GM12874 (cell line): ENCODE data around the gene EBF4.

Experiments used
- TF ChIP-seq, protein P1 (sequence below): IDR thresholded peaks from 2 replicates; pipeline ENCODE4 v1.5.1; 2011; ENCODE audit warnings: low read depth, mild to moderate bottlenecking, control low read depth, low read length, moderate library complexity; ENCODE audit not compliant: insufficient read depth

Gene EBF4

DNA sequence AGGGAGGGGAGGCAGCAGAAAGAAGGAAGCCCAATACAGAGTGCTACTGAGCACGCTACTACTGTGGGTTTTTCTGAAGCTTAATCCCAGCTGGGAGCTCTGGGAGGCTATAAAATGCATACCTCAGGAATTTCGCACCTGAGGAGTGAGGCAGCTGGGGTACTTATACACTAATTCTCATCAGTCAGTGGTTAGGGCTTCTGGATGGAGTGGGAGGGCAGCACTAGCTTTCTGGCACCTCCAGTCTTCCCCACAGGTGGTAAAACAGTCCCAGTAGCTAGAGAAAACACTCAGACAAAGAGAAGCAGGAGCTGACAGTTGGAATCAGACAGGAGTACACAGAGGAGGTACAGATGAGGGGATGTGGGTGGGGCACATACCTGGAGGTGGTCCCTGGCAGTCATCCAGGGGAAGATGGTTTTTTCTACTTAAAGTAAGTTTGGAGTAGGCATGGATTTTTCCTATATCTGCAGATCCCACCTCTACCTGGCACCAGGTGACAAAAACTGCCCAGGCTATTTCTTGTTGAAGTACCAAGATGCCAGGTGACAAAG lies 70.1 kb downstream of the EBF4 start:
- TF ChIP-seq, protein P1, sequence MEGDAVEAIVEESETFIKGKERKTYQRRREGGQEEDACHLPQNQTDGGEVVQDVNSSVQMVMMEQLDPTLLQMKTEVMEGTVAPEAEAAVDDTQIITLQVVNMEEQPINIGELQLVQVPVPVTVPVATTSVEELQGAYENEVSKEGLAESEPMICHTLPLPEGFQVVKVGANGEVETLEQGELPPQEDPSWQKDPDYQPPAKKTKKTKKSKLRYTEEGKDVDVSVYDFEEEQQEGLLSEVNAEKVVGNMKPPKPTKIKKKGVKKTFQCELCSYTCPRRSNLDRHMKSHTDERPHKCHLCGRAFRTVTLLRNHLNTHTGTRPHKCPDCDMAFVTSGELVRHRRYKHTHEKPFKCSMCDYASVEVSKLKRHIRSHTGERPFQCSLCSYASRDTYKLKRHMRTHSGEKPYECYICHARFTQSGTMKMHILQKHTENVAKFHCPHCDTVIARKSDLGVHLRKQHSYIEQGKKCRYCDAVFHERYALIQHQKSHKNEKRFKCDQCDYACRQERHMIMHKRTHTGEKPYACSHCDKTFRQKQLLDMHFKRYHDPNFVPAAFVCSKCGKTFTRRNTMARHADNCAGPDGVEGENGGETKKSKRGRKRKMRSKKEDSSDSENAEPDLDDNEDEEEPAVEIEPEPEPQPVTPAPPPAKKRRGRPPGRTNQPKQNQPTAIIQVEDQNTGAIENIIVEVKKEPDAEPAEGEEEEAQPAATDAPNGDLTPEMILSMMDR: no peak

GRCh38 chr20:2763186-2763585 lies 70.6 kb downstream of the EBF4 start:
- TF ChIP-seq, protein P1: no peak

DNA sequence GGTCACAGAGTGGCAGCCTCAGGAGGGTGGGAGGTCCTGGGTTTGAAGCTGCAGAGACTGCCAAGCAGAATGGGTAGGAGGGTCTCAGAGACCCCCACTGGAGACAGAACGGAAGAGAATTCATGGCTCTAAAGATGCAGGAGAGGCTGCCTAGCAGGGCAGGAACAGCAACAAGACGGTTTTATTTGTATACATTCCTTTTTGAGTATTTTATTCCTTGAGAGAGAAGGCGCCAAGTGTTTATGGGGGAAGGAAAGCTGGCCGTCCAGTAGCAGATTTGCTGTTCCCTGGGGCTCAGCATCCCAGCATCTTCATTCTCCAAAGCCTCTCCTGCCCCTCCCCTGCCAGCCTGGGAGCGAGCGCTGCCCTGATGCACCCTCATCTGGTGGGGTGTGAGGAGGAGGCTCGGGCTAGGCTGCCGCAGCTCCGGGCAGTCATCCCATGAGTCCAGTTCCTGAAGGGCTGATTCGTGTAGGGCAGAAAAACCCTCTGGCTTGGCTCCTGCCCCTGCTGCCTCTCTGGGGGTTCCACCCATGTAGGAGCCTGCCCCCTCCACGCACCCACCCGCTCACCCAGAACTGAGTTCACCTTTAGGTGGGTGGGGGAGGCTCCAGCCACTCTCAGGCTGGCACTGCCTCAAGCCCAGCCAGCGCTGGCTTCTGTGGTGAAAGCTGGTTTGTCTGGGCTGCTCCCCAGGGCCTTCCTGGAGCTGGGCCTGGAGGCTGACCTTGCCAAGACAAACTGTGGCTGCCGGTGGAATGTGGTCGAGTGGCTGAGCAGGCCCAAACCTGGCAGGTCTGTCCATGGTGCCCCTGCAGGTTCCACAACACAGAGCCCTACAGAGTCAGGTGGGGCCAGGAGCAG lies 75.4 kb downstream of the EBF4 start:
- TF ChIP-seq, protein P1: no peak

DNA sequence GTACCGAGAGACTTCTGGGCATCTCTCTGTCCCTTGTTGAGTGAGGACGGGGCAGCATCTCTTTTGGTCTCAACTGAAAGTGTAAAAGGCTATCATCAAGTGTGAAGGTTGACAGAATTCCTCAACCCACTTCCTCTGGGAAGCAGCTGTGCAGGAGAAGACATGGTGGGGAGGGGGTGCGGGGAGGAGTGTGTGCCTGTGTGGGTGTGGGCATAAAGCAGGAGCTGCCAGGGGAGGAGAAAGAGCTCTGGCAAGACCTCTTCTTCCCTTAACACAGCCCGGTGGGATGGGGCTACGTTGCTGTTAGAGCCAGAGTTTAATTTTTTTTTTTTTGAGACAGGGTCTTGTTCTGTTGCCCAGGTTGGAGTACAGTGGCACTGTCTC lies 76.0 kb downstream of the EBF4 start:
- TF ChIP-seq, protein P1: no peak

- TF ChIP-seq, protein P1: no peak
These were observed 79.1 kb downstream of the EBF4 start for GRCh38 chr20:2771631-2772080.

- TF ChIP-seq, protein P1: no peak
These were observed 81.2 kb downstream of the EBF4 start for GRCh38 chr20:2773812-2774211.

GRCh38 chr20:2775139-2775538 lies 82.6 kb downstream of the EBF4 start:
- TF ChIP-seq, protein P1: no peak
